ENCODE data around the gene PTPRK. TPM values are rescaled to one million over a fixed set of nuclear protein-coding genes. Genes with fewer than 3 reads are reported as not detected.

Gene PTPRK
- total RNA-seq, 1 experiment from 2014 or later = 34.2 TPM

DNA sequence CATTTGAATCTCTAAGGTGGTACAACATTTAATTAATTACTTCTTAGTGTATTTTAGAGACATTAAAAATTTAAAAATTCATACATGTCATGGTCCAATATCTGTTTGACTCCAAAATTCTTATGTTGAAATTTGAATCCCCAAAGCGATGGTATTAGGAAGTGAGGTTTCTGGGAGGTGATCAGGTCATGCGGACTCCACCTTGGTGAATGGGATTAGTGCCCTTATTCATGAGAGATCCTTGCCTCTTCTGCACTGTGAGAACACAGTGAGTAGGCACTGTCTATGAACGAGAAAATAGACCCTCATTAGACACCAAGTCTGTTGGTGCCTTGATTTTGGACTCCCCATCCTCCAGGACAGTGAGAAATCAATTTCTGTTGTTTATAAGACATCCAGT is 254.7 kb downstream of the PTPRK start:
- Histone ChIP-seq H4K20me1 (ENCODE audit: insufficient read depth) (no peaks in the 10 kb centered on the region), H3K79me2 (ENCODE audit: insufficient read depth, low read length) (no peaks in the 10 kb centered on the region), H3K9me3 (ENCODE audit: control insufficient read depth in 1 of 2, insufficient read depth in 1 of 2, low read depth in 1 of 2, low read length in 2 of 2) (no peaks in the 10 kb centered on the region), H3K9me2 (ENCODE audit: insufficient read depth) (no peaks in the 10 kb centered on the region), H3K36me3 (ENCODE audit: control insufficient read depth in 1 of 2, insufficient read depth in 2 of 2, low read length in 2 of 2) (no peaks in the 10 kb centered on the region), H3K4me2 (ENCODE audit: low read length) (no peak overlapping the region), H3K27me3 (ENCODE audit: insufficient read depth, low read length) (no peaks in the 10 kb centered on the region), H2AFZ (ENCODE audit: low read depth, low read length, poor library complexity, severe bottlenecking) (no peak overlapping the region), H3K9ac (ENCODE audit: low read length) (no peak overlapping the region), H3K4me3 (replicated peaks in 1 of 2; ENCODE audit: low read depth in 1 of 2, low read length in 2 of 2) (no peak overlapping the region), H3K27ac (ENCODE audit: low read depth, low read length) (no peak overlapping the region), H3K4me1 (ENCODE audit: control insufficient read depth in 1 of 2, insufficient read depth in 2 of 2, low read length in 2 of 2) (no peaks in the 10 kb centered on the region)
- RAD21 ChIA-PET (ENCODE audit: low non-redundant PET in 1 of 2, low total read pairs in 2 of 2, uncharacterized antibody in 2 of 2, unreplicated experiment in 2 of 2) = no interaction called here
- DNase-seq (ENCODE audit: low read depth, low spot score) (no peak), ATAC-seq (no peak)
- TF ChIP-seq CBX3 (IDR thresholded peaks at IDR 0.05; ENCODE audit: low read depth) (no peak), SIN3A (IDR thresholded peaks at IDR 0.05; ENCODE audit: low read depth) (no peak), SRF (IDR thresholded peaks at IDR 0.05; ENCODE audit: low read depth) (no peak), EZH2phosphoT487 (IDR thresholded peaks at IDR 0.05; ENCODE audit: borderline replicate concordance) (no peak), EGR1 (IDR thresholded peaks at IDR 0.05; ENCODE audit: low read depth) (no peak), EZH2 (IDR thresholded peaks at IDR 0.05) (no peak), YY1 (IDR thresholded peaks at IDR 0.05; ENCODE audit: extremely low read depth, insufficient replicate concordance, low read depth, low read length) (no peak), SP1 (IDR thresholded peaks at IDR 0.05; ENCODE audit: low read depth) (no peak), ZNF274 (IDR thresholded peaks at IDR 0.05; ENCODE audit: low read depth, low read length) (no peak), POLR2AphosphoS5 (IDR thresholded peaks at IDR 0.05; ENCODE audit: low read depth, low read length) (no peak), RAD21 (IDR thresholded peaks at IDR 0.05; ENCODE audit: low read depth) (no peak), FOSL1 (IDR thresholded peaks at IDR 0.05; ENCODE audit: low read depth) (no peak), JUND (IDR thresholded peaks at IDR 0.05) (no peak), TCF7L2 (IDR thresholded peaks at IDR 0.05; ENCODE audit: borderline replicate concordance, extremely low read depth, insufficient read depth, insufficient read length) (no peak), POLR2A (IDR thresholded peaks at IDR 0.05; ENCODE audit: borderline replicate concordance, extremely low read depth, insufficient read depth, insufficient read length) (no peak), ELF1 (IDR thresholded peaks at IDR 0.05; ENCODE audit: borderline replicate concordance, low read depth) (no peak)
- TF ChIP-seq, protein P1, sequence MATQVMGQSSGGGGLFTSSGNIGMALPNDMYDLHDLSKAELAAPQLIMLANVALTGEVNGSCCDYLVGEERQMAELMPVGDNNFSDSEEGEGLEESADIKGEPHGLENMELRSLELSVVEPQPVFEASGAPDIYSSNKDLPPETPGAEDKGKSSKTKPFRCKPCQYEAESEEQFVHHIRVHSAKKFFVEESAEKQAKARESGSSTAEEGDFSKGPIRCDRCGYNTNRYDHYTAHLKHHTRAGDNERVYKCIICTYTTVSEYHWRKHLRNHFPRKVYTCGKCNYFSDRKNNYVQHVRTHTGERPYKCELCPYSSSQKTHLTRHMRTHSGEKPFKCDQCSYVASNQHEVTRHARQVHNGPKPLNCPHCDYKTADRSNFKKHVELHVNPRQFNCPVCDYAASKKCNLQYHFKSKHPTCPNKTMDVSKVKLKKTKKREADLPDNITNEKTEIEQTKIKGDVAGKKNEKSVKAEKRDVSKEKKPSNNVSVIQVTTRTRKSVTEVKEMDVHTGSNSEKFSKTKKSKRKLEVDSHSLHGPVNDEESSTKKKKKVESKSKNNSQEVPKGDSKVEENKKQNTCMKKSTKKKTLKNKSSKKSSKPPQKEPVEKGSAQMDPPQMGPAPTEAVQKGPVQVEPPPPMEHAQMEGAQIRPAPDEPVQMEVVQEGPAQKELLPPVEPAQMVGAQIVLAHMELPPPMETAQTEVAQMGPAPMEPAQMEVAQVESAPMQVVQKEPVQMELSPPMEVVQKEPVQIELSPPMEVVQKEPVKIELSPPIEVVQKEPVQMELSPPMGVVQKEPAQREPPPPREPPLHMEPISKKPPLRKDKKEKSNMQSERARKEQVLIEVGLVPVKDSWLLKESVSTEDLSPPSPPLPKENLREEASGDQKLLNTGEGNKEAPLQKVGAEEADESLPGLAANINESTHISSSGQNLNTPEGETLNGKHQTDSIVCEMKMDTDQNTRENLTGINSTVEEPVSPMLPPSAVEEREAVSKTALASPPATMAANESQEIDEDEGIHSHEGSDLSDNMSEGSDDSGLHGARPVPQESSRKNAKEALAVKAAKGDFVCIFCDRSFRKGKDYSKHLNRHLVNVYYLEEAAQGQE (IDR thresholded peaks at IDR 0.05; ENCODE audit: low read depth) = no peak
- TF ChIP-seq, protein P2, sequence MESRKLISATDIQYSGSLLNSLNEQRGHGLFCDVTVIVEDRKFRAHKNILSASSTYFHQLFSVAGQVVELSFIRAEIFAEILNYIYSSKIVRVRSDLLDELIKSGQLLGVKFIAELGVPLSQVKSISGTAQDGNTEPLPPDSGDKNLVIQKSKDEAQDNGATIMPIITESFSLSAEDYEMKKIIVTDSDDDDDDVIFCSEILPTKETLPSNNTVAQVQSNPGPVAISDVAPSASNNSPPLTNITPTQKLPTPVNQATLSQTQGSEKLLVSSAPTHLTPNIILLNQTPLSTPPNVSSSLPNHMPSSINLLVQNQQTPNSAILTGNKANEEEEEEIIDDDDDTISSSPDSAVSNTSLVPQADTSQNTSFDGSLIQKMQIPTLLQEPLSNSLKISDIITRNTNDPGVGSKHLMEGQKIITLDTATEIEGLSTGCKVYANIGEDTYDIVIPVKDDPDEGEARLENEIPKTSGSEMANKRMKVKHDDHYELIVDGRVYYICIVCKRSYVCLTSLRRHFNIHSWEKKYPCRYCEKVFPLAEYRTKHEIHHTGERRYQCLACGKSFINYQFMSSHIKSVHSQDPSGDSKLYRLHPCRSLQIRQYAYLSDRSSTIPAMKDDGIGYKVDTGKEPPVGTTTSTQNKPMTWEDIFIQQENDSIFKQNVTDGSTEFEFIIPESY (IDR thresholded peaks at IDR 0.05; ENCODE audit: extremely low read depth, insufficient replicate concordance, low read length) = no peak
- TF ChIP-seq, protein P3, sequence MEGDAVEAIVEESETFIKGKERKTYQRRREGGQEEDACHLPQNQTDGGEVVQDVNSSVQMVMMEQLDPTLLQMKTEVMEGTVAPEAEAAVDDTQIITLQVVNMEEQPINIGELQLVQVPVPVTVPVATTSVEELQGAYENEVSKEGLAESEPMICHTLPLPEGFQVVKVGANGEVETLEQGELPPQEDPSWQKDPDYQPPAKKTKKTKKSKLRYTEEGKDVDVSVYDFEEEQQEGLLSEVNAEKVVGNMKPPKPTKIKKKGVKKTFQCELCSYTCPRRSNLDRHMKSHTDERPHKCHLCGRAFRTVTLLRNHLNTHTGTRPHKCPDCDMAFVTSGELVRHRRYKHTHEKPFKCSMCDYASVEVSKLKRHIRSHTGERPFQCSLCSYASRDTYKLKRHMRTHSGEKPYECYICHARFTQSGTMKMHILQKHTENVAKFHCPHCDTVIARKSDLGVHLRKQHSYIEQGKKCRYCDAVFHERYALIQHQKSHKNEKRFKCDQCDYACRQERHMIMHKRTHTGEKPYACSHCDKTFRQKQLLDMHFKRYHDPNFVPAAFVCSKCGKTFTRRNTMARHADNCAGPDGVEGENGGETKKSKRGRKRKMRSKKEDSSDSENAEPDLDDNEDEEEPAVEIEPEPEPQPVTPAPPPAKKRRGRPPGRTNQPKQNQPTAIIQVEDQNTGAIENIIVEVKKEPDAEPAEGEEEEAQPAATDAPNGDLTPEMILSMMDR (IDR thresholded peaks at IDR 0.05 in 2 of 3, conservative IDR thresholded peaks at IDR 0.05 in 1 of 3; ENCODE audit: borderline replicate concordance in 1 of 3, insufficient read depth in 1 of 3, low read depth in 2 of 3, low read length in 2 of 3) = no peak
- TF ChIP-seq, protein P4, sequence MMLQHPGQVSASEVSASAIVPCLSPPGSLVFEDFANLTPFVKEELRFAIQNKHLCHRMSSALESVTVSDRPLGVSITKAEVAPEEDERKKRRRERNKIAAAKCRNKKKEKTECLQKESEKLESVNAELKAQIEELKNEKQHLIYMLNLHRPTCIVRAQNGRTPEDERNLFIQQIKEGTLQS (IDR thresholded peaks at IDR 0.05) = no peak
- CTCF ChIA-PET = no interaction called here
- intact Hi-C loops (cut with micrococcal nuclease) = no loop called here
- POLR2A ChIA-PET = no interaction called here
- no TSS peak for BruUV-seq (replicated peaks)
